VCaP (cell line): Measurements from ENCODE around the gene F3.

Experiments used
- H3K27ac ChIP-seq: fragments of 450-650 bp; 2 replicates; pipeline ENCODE4 v1.5.1; 2017
- TF ChIP-seq, protein P1 (sequence below): fragments of 450-650 bp; conservative IDR thresholded peaks from 2 replicates; pipeline ENCODE4 v1.5.1; 2017; ENCODE audit warnings: mild to moderate bottlenecking, moderate library complexity

Gene F3

DNA sequence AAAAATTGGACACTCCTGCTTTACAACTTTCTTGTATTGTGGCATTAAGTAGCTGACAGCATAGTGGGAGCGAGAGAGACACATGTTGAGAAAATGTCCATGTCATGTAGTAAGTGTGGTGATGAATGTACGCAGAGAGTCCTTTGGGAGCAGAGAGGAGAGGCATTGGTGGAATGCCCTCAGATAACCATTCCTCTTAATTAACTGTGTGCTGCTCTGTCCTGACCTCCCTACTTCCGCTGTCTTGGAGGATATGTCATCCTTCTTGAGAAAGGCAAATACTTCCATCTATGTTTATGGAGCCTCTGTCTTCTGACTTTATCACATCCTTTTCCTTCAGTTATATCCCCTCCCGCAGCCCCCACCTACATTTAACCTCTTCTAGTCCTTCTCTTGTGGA is 38.4 kb downstream of the F3 start:
- H3K27ac ChIP-seq, result no peak overlapping the region
- TF ChIP-seq, protein P1, sequence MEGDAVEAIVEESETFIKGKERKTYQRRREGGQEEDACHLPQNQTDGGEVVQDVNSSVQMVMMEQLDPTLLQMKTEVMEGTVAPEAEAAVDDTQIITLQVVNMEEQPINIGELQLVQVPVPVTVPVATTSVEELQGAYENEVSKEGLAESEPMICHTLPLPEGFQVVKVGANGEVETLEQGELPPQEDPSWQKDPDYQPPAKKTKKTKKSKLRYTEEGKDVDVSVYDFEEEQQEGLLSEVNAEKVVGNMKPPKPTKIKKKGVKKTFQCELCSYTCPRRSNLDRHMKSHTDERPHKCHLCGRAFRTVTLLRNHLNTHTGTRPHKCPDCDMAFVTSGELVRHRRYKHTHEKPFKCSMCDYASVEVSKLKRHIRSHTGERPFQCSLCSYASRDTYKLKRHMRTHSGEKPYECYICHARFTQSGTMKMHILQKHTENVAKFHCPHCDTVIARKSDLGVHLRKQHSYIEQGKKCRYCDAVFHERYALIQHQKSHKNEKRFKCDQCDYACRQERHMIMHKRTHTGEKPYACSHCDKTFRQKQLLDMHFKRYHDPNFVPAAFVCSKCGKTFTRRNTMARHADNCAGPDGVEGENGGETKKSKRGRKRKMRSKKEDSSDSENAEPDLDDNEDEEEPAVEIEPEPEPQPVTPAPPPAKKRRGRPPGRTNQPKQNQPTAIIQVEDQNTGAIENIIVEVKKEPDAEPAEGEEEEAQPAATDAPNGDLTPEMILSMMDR, result no peak

- no peak overlapping the region for H3K27ac ChIP-seq
- TF ChIP-seq, protein P1, result no peak
Observed at GRCh38 chr1:94501935-94502334, 39.6 kb downstream of the F3 start.

DNA sequence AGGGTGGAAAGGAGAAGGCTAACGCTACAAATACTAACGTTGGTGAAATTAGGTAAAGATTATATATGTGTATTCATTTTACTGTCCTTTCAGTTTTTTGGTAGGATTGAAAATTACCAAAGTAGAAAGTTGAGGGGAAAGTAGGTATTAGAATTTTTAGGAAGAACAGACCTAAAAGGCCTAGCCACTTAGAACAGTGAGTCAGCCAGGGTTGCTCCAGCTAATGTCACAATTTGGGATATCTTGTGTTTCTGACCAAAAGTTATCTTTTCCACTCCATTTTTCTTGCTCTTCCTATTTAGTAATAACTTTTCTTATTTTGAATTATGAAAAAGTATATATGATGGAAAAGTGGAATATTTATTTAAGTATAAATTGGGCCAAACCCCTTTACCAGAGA is 40.1 kb downstream of the F3 start:
- H3K27ac ChIP-seq, result no peak overlapping the region
- TF ChIP-seq, protein P1, result no peak

GRCh38 chr1:94496076-94496755 is 45.3 kb downstream of the F3 start:
- peak overlapping the region; percentile 53 for H3K27ac ChIP-seq
- TF ChIP-seq, protein P1, result no peak

GRCh38 chr1:94490556-94490955 is 51.0 kb downstream of the F3 start:
- H3K27ac ChIP-seq, result peak overlapping the region; percentile 28
- TF ChIP-seq, protein P1, result no peak

DNA sequence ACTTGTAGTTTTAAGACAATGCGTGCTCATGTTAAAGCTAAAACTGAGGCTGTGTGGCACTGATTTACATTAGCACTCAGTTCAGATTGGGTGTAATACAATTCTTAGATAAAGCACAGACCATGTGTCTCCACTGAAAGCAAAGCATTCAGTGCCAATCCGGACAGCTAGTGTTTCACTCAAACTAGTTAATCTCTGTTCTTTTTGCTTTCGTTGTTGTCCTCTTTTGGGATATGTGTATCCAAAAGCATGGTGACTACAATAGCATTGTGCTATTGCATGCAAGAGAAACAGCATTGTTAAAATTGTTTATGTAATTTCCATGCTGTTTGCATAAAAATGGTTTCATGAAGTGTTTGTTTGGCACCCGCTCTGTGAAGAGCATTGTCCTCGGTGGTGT is 54.6 kb downstream of the F3 start:
- TF ChIP-seq, protein P1, result no peak

GRCh38 chr1:94481473-94481933 is 60.1 kb downstream of the F3 start:
- H3K27ac ChIP-seq, result no peak overlapping the region
- TF ChIP-seq, protein P1, result peak; percentile 89

More for the DNA sequence above, 54.6 kb downstream of the F3 start:
- no peak overlapping the region for H3K27ac ChIP-seq
